H1 (cell line): ENCODE measurements around the gene LSM10.

Experiments
- EP300 ChIP-seq, 2 experiments: IDR thresholded peaks; 1 replicate in 1 of 2; 2 replicates in 1 of 2; pipeline ENCODE4 v1.6.1; 2011 to 2012; ENCODE audit warnings: low read depth in 2 of 2, low read length in 2 of 2, mild to moderate bottlenecking in 2 of 2, borderline replicate concordance in 1 of 2, inconsistent platforms in 1 of 2, moderate library complexity in 1 of 2
- EZH2 ChIP-seq: fragments of 200-600 bp; sonication (generic); IDR thresholded peaks from 2 replicates; pipeline ENCODE4 v1.7.1; 2012; ENCODE audit warnings: low read depth, mild to moderate bottlenecking, moderate library complexity, low read length, inconsistent platforms; ENCODE audit not compliant: severe bottlenecking
- HDAC6 ChIP-seq: IDR thresholded peaks from one replicate; pipeline ENCODE4 v1.7.1; 2012; ENCODE audit warnings: low read depth, mild to moderate bottlenecking, inconsistent platforms, low read length, moderate library complexity
- MAFK ChIP-seq: IDR thresholded peaks from 2 replicates; pipeline ENCODE4 v1.6.1; 2012; ENCODE audit warnings: low read depth, mild to moderate bottlenecking, improper control_type of control experiment, low read length
- POLR2A ChIP-seq, 2 experiments: IDR thresholded peaks; 1 replicate in 1 of 2; 2 replicates in 1 of 2; pipeline ENCODE4 v1.6.1; 2011; ENCODE audit warnings: low read depth in 2 of 2, low read length in 2 of 2, mild to moderate bottlenecking in 2 of 2; ENCODE audit errors: control extremely low read depth in 1 of 2
- POLR2AphosphoS5 ChIP-seq: IDR thresholded peaks from 2 replicates; pipeline ENCODE4 v1.6.1; 2011; ENCODE audit warnings: low read depth, low read length
- TF ChIP-seq, protein P1 (sequence below), 3 experiments: IDR thresholded peaks; 1 replicate in 2 of 3; 2 replicates in 1 of 3; pipeline versions ENCODE4 v1.5.1 to v1.6.1; 2011; ENCODE audit warnings: low read length in 3 of 3, mild to moderate bottlenecking in 3 of 3, inconsistent platforms in 2 of 3, low read depth in 1 of 3, moderate library complexity in 1 of 3; ENCODE audit not compliant: insufficient read depth in 1 of 3; ENCODE audit errors: control extremely low read depth in 1 of 3

DNA sequence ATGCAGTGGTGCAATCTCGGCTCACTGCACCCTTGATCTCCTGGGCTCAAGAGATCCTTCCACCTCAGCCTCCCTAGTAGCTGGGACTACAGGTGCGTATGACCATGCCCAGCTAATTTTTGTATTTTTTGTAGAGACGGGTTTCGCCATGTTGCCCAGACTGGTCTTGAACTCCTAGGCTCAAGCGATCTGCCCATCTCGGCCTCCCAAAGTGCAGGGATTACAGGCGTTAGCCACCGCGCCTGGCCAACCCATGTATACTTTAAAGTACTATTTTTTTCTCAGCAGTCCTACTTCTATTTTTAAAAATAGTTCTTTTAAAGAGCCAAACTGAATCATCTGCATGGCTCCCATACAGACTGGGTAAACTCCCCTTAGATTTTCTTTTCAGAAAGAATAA, 15.5 kb downstream of the LSM10 start:
- TF ChIP-seq POLR2AphosphoS5 (no peak), MAFK (no peak), EP300 (IDR thresholded peaks at IDR 0.05; ENCODE audit: borderline replicate concordance in 1 of 2, low read depth in 2 of 2, low read length in 2 of 2) (no peak), HDAC6 (no peak), POLR2A (IDR thresholded peaks at IDR 0.05; ENCODE audit: control extremely low read depth in 1 of 2, low read depth in 2 of 2, low read length in 2 of 2) (no peak), EZH2 (no peak)
- TF ChIP-seq, protein P1, sequence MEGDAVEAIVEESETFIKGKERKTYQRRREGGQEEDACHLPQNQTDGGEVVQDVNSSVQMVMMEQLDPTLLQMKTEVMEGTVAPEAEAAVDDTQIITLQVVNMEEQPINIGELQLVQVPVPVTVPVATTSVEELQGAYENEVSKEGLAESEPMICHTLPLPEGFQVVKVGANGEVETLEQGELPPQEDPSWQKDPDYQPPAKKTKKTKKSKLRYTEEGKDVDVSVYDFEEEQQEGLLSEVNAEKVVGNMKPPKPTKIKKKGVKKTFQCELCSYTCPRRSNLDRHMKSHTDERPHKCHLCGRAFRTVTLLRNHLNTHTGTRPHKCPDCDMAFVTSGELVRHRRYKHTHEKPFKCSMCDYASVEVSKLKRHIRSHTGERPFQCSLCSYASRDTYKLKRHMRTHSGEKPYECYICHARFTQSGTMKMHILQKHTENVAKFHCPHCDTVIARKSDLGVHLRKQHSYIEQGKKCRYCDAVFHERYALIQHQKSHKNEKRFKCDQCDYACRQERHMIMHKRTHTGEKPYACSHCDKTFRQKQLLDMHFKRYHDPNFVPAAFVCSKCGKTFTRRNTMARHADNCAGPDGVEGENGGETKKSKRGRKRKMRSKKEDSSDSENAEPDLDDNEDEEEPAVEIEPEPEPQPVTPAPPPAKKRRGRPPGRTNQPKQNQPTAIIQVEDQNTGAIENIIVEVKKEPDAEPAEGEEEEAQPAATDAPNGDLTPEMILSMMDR (IDR thresholded peaks at IDR 0.05; ENCODE audit: control extremely low read depth in 1 of 3, insufficient read depth in 1 of 3, low read depth in 1 of 3, low read length in 3 of 3): no peak
